Head of caudate nucleus (tissue), 42 donors: ENCODE results near the gene NTM.

Source experiments
- DNase-seq, 42 donors: peaks; one replicate each; pipeline versions ENCODE4 v3.0.0 to v3.0.0-alpha.2; 2020 to 2021; ENCODE audit warnings: mixed read lengths in 7 of 42
- intact Hi-C: fragments of 100-400 bp; cut with DNase I; formaldehyde crosslinking; loops from one replicate; pipeline ENCODE4 v1.15.0; 2022

The NTM gene

GRCh38 chr11:131600628-131601027, 230.2 kb downstream of the NTM start:
- DNase-seq, result no peak
- intact Hi-C loops, result no loop called here

- intact Hi-C loops, result no loop called here
Observed at GRCh38 chr11:131601586-131601985, 231.2 kb downstream of the NTM start.

GRCh38 chr11:131602431-131602830, 232.0 kb downstream of the NTM start:
- intact Hi-C loops, result no loop called here
- DNase-seq, result no peak

More at GRCh38 chr11:131601586-131601985, 231.2 kb downstream of the NTM start:
- no peak for DNase-seq

GRCh38 chr11:131606811-131607335, 236.5 kb downstream of the NTM start:
- DNase-seq, result peak in 1 of 42 donors; percentile 5
- intact Hi-C loops, result no loop called here

- intact Hi-C loops, result no loop called here
- no peak for DNase-seq
Observed at GRCh38 chr11:131609337-131609736, 238.9 kb downstream of the NTM start.

- peak in 4 of 42 donors; percentile 42 to 62 (median 46) for DNase-seq
- intact Hi-C loops, result no loop called here
Observed at GRCh38 chr11:131609921-131610320, 239.5 kb downstream of the NTM start.

GRCh38 chr11:131611322-131611721, 240.9 kb downstream of the NTM start:
- no peak for DNase-seq
- intact Hi-C loops, result no loop called here

GRCh38 chr11:131612533-131612932, 242.1 kb downstream of the NTM start:
- peak in 2 of 42 donors; percentile 16 to 38 for DNase-seq
- intact Hi-C loops, result no loop called here

GRCh38 chr11:131614631-131615030, 244.2 kb downstream of the NTM start:
- intact Hi-C loops, result no loop called here
- DNase-seq, result peak in 39 of 42 donors; percentile 36 to 88 (median 68)

GRCh38 chr11:131615611-131616010, 245.2 kb downstream of the NTM start:
- peak in 1 of 42 donors; percentile 16 for DNase-seq
- intact Hi-C loops, result no loop called here

GRCh38 chr11:131616481-131617140, 246.2 kb downstream of the NTM start:
- intact Hi-C loops, result no loop called here
- peak in 2 of 42 donors; percentile 15 to 20 for DNase-seq

GRCh38 chr11:131618201-131618600, 247.8 kb downstream of the NTM start:
- intact Hi-C loops, result no loop called here
- no peak for DNase-seq

GRCh38 chr11:131622193-131622592, 251.8 kb downstream of the NTM start:
- peak in 22 of 42 donors; percentile 34 to 79 (median 60) for DNase-seq

GRCh38 chr11:131624531-131624930, 254.1 kb downstream of the NTM start:
- intact Hi-C loops, result no loop called here
- DNase-seq, result peak in 1 of 42 donors; percentile 40

More at GRCh38 chr11:131622193-131622592, 251.8 kb downstream of the NTM start:
- intact Hi-C loops, result no loop called here

GRCh38 chr11:131626788-131627187, 256.4 kb downstream of the NTM start:
- peak in 1 of 42 donors; percentile 46 for DNase-seq
- intact Hi-C loops, result no loop called here

GRCh38 chr11:131628739-131629138, 258.3 kb downstream of the NTM start:
- no peak for DNase-seq
- intact Hi-C loops, result no loop called here

- intact Hi-C loops, result no loop called here
- peak in 17 of 42 donors; percentile 43 to 79 (median 55) for DNase-seq
Observed at GRCh38 chr11:131629925-131630540, 259.6 kb downstream of the NTM start.

GRCh38 chr11:131632971-131633370, 262.6 kb downstream of the NTM start:
- intact Hi-C loops, result no loop called here
- peak in 1 of 42 donors; percentile 41 for DNase-seq

GRCh38 chr11:131633921-131634715, 263.7 kb downstream of the NTM start:
- intact Hi-C loops, result no loop called here
- no peak for DNase-seq
